H1 (cell line): ENCODE results near the gene AMBP. TPM values are rescaled to one million over a fixed set of nuclear protein-coding genes. Genes with fewer than 3 reads are reported as not detected.

ENCODE experiments used
- ATF2 ChIP-seq: IDR thresholded peaks from 2 replicates; pipeline ENCODE4 v1.6.1; 2012; ENCODE audit warnings: low read length, inconsistent platforms
- CBX5 ChIP-seq: fragments of 300-800, 300-1000 bp; sonication (generic); IDR thresholded peaks from 2 replicates; pipeline ENCODE4 v1.7.1; 2016; ENCODE audit warnings: antibody characterized with exemption, low read length, low read depth
- CBX8 ChIP-seq: fragments of 300-800, 300-1000 bp; sonication (generic); IDR thresholded peaks from 2 replicates; pipeline ENCODE4 v1.7.1; 2016; ENCODE audit warnings: low read depth, low read length, borderline replicate concordance
- CHD7 ChIP-seq: fragments of 300-600 bp; sonication (generic); IDR thresholded peaks from 2 replicates; pipeline ENCODE4 v1.7.1; 2012; ENCODE audit warnings: low read length, moderate library complexity, mild to moderate bottlenecking, inconsistent platforms; ENCODE audit not compliant: insufficient replicate concordance
- JUN ChIP-seq: IDR thresholded peaks from 2 replicates; pipeline ENCODE4 v1.6.1; 2011; ENCODE audit warnings: low read depth, mild to moderate bottlenecking, improper control_type of control experiment, low read length
- KDM1A ChIP-seq: fragments of 200-600, 300-600 bp; sonication (generic); IDR thresholded peaks from 2 replicates; pipeline ENCODE4 v1.7.1; 2016; ENCODE audit warnings: mild to moderate bottlenecking, low read length, borderline replicate concordance
- MAX ChIP-seq: IDR thresholded peaks from 2 replicates; pipeline ENCODE4 v1.6.1; 2012; ENCODE audit warnings: inconsistent platforms
- polyA plus RNA-seq, 7 experiments: library from polyadenylated mRNA; depleted of rRNA in 3 of 7; stranded (reverse) in 5 of 7; unstranded in 2 of 7; fragments of >200 nt in 5 of 7; fragments of 200-250 nt in 2 of 7; gene quantifications; 1 replicate in 5 of 7; 2 replicates in 1 of 7; 4 replicates in 1 of 7; pipeline versions ENCODE4 v1.2.1 to v1.2.3, GENCODE V29; 2011 to 2013; ENCODE audit warnings: missing spikeins in 2 of 7, mixed read lengths in 2 of 7
- total RNA-seq: library from RNA; stranded (reverse); fragmentation: NEBNext Ultra II Directional; extraction: Animal tissue kit (Norgen Biotek cat#: 25700); gene quantifications from 2 replicates; pipeline ENCODE4 v1.2.1, GENCODE V29; 2021

Gene AMBP
- total and polyA plus RNA-seq, 2 of the 8 experiments (the other 6 are each of a cell fraction or from before 2014, with no cell fraction given) = 3.0 to 4.0 TPM

- TF ChIP-seq CBX5 = no peak
- no peak for TF ChIP-seq CHD7
- TF ChIP-seq ATF2 = no peak
- TF ChIP-seq JUN = no peak
- no peak for TF ChIP-seq CBX8
- TF ChIP-seq KDM1A = no peak
- TF ChIP-seq MAX = no peak
Observed at GRCh38 chr9:114017741-114018715, 60.1 kb downstream of the AMBP start (continued).
